ENCODE data around the gene LRRFIP1. TPM values are rescaled to one million over a fixed set of nuclear protein-coding genes. Genes with fewer than 3 reads are reported as not detected.

The LRRFIP1 gene
- total RNA-seq, 4 donors from 2014 or later = 142 to 213 (median 191) TPM

- WGBS = 97% methylated on average over 4 of the region's 4 CpGs
Measured at GRCh38 chr2:237786936-237787335, 159.5 kb downstream of the LRRFIP1 start.

GRCh38 chr2:237790353-237790752 lies 163.0 kb downstream of the LRRFIP1 start:
- Histone ChIP-seq H3K36me3 (peaks cover 0 to 8% (median 6%) of the 10 kb centered on the region in 4 donors), H3K4me1 (no peaks in the 10 kb centered on the region), H3K4me3 (no peak overlapping the region), H3K27ac (replicated peaks in 1 of 4) (no peak overlapping the region), H3K27me3 (no peaks in the 10 kb centered on the region), H3K9me3 (peaks cover 0 to 11% (median 4%) of the 10 kb centered on the region in 4 donors)
- WGBS = 88% methylated on average over 4 of the region's 4 CpGs
- intact Hi-C loops (cut with DNase I) = no loop called here
- no peak for TF ChIP-seq EP300 (IDR thresholded peaks at IDR 0.05)
- peak; percentile 50 for DNase-seq (ENCODE audit: extremely low spot score)

More at GRCh38 chr2:237786936-237787335, 159.5 kb downstream of the LRRFIP1 start:
- H3K9me3 ChIP-seq = peaks cover 0 to 11% (median 4%) of the 10 kb centered on the region in 4 donors
- no peaks in the 10 kb centered on the region for H3K27me3 ChIP-seq
- DNase-seq (ENCODE audit: extremely low spot score) = peak; percentile 10
- H3K27ac ChIP-seq (replicated peaks in 1 of 4) = no peak overlapping the region
- H3K36me3 ChIP-seq = peaks cover under 1 to 28% (median 19%) of the 10 kb centered on the region in 4 donors
- intact Hi-C loops (cut with DNase I) = no loop called here
- H3K4me3 ChIP-seq = no peak overlapping the region
- TF ChIP-seq CTCF (IDR thresholded peaks at IDR 0.05) (no peak), POLR2A (IDR thresholded peaks at IDR 0.05; ENCODE audit: low read depth) (no peak), EP300 (IDR thresholded peaks at IDR 0.05) (no peak), POLR2AphosphoS5 (IDR thresholded peaks at IDR 0.05) (no peak)
- H3K4me1 ChIP-seq = no peaks in the 10 kb centered on the region

GRCh38 chr2:237791977-237792727 lies 164.8 kb downstream of the LRRFIP1 start:
- WGBS = 80% methylated on average over 6 of the region's 6 CpGs
- Histone ChIP-seq H3K27me3 (no peaks in the 10 kb centered on the region), H3K9me3 (peaks cover 0 to 4% (median under 1%) of the 10 kb centered on the region in 4 donors), H3K27ac (replicated peaks in 1 of 4) (no peak overlapping the region), H3K4me1 (no peaks in the 10 kb centered on the region), H3K4me3 (no peak overlapping the region), H3K36me3 (peaks cover 0 to under 1% (median 0%) of the 10 kb centered on the region in 4 donors)
- DNase-seq (ENCODE audit: extremely low spot score) = peak; percentile 68
- intact Hi-C loops (cut with DNase I) = no loop called here
- TF ChIP-seq POLR2AphosphoS5 (IDR thresholded peaks at IDR 0.05) = no peak
- TF ChIP-seq POLR2A (IDR thresholded peaks at IDR 0.05; ENCODE audit: low read depth) = no peak
- TF ChIP-seq CTCF (IDR thresholded peaks at IDR 0.05) = no peak
- no peak for TF ChIP-seq EP300 (IDR thresholded peaks at IDR 0.05)

- 93% methylated on average over 3 of the region's 3 CpGs for WGBS
- H3K27ac ChIP-seq (replicated peaks in 1 of 4) = no peak overlapping the region
Measured at GRCh38 chr2:237797253-237797652, 169.9 kb downstream of the LRRFIP1 start.

More at GRCh38 chr2:237797253-237797652, 169.9 kb downstream of the LRRFIP1 start:
- no peaks in the 10 kb centered on the region for H3K36me3 ChIP-seq
- peak; percentile 42 for DNase-seq (ENCODE audit: extremely low spot score)
- H3K9me3 ChIP-seq = peaks cover 0 to 15% (median 5%) of the 10 kb centered on the region in 4 donors
- H3K4me3 ChIP-seq = no peak overlapping the region
- no peak for TF ChIP-seq POLR2A (IDR thresholded peaks at IDR 0.05; ENCODE audit: low read depth)
- TF ChIP-seq POLR2AphosphoS5 (IDR thresholded peaks at IDR 0.05) = no peak
- TF ChIP-seq CTCF (IDR thresholded peaks at IDR 0.05) = no peak
- no peak for TF ChIP-seq EP300 (IDR thresholded peaks at IDR 0.05)
- intact Hi-C loops (cut with DNase I) = no loop called here
- H3K4me1 ChIP-seq = no peaks in the 10 kb centered on the region
- peaks cover 0 to 11% (median 0%) of the 10 kb centered on the region in 4 donors for H3K27me3 ChIP-seq

All from esophagus muscularis mucosa (tissue), 4 donors.